Measurements from ENCODE around the gene GLTP.

DNA sequence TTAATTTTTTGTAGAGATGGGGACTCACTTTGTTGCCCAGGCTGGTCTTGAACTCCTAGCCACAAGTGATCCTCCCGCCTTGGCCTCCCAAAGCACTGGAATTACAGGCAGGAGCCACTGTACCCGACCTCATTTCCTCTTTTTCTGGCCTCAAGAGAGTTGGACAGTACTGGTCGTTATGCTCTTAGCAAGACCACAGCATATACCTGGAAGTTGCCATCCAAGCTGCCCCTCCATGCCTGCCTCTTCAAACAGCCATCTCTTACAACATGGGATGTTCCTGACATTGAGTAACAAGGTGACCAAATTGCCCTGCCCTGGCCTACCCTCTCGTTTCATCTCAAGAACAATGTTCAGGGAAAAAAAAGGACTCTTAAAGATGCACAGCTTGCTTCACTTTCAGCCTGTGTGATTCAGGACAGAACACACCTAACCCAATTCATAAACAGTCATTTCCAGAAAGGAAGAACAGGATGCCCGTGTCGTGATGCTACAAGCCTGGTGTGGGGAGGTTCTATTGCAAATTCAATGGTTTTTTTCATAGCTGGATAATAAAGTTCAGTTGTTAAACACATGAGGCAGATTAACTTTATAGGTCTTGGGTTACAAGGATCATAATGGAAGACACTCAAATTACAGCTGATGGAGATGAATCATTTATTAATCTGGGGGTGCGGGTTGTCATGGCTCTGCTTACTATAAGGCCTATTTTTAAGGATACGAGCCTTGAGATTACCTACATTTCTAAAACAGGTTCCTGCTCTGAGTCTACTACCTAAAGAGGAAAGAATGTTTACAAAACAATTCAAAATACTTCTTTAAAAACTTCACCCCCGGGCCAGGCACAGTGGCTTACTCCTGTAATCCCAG is 11.9 kb downstream of the GLTP start:
- TF ChIP-seq, protein P1, sequence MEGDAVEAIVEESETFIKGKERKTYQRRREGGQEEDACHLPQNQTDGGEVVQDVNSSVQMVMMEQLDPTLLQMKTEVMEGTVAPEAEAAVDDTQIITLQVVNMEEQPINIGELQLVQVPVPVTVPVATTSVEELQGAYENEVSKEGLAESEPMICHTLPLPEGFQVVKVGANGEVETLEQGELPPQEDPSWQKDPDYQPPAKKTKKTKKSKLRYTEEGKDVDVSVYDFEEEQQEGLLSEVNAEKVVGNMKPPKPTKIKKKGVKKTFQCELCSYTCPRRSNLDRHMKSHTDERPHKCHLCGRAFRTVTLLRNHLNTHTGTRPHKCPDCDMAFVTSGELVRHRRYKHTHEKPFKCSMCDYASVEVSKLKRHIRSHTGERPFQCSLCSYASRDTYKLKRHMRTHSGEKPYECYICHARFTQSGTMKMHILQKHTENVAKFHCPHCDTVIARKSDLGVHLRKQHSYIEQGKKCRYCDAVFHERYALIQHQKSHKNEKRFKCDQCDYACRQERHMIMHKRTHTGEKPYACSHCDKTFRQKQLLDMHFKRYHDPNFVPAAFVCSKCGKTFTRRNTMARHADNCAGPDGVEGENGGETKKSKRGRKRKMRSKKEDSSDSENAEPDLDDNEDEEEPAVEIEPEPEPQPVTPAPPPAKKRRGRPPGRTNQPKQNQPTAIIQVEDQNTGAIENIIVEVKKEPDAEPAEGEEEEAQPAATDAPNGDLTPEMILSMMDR (IDR thresholded peaks at IDR 0.05 in 4 of 5, conservative IDR thresholded peaks at IDR 0.05 in 1 of 5) = no peak
- no peak for TF ChIP-seq POLR2A (IDR thresholded peaks at IDR 0.05)
